Stomach (tissue), 9 donors: ENCODE data around the gene ZNF385D. TPM values are rescaled to one million over a fixed set of nuclear protein-coding genes. Genes with fewer than 3 reads are reported as not detected.

Source experiments
- DNase-seq, 2 donors: peaks; one replicate each; pipeline versions ENCODE4 v3.0.0 to v3.0.0-alpha.2; 2013 to 2019
- H3K27ac ChIP-seq, 5 donors: fragments of 200-600 bp in 4 of 5; sonication (generic) in 4 of 5; one replicate each; pipeline ENCODE4 v1.5.1; 2013 to 2019; ENCODE audit warnings: mild to moderate bottlenecking in 1 of 5, moderate library complexity in 1 of 5
- H3K27me3 ChIP-seq, 3 donors: fragments of 200-600 bp; sonication (generic); one replicate each; pipeline ENCODE4 v1.5.1; 2017 to 2019; ENCODE audit warnings: mixed run types in 1 of 3
- H3K36me3 ChIP-seq, 4 donors: fragments of 200-600 bp; sonication (generic); 1 replicate in 3 of 4; 2 replicates in 1 of 4; pipeline ENCODE4 v1.5.1; 2016 to 2019
- H3K4me1 ChIP-seq, 4 donors: fragments of 200-600 bp; sonication (generic); one replicate each; pipeline ENCODE4 v1.5.1; 2016 to 2019
- H3K4me3 ChIP-seq, 4 donors: fragments of 200-600 bp; sonication (generic) in 3 of 4; one replicate each; pipeline ENCODE4 v1.5.1; 2016 to 2019; ENCODE audit warnings: mild to moderate bottlenecking in 1 of 4
- H3K9me3 ChIP-seq, 4 donors: fragments of 200-600 bp; sonication (generic); one replicate each; pipeline ENCODE4 v1.5.1; 2016 to 2019
- CTCF ChIP-seq, 7 experiments: fragments of 450-650 bp in 4 of 7; fragments of 200-600 bp in 3 of 7; sonication (generic) in 3 of 7; IDR thresholded peaks; one replicate each; pipeline ENCODE4 v1.5.1; 2016 to 2019; ENCODE audit warnings: antibody characterized with exemption in 7 of 7, control low read depth in 2 of 7, mild to moderate bottlenecking in 1 of 7
- EP300 ChIP-seq: sonication (generic); formaldehyde crosslinking; IDR thresholded peaks from one replicate; pipeline ENCODE4 v1.6.1; 2017; ENCODE audit warnings: antibody characterized with exemption
- POLR2A ChIP-seq, 4 donors: fragments of 450-650 bp; IDR thresholded peaks; one replicate each; pipeline ENCODE4 v1.6.1; 2016; ENCODE audit warnings: antibody characterized with exemption in 4 of 4, control low read depth in 2 of 4, mild to moderate bottlenecking in 1 of 4, moderate library complexity in 1 of 4
- POLR2AphosphoS5 ChIP-seq, 3 donors: sonication (generic); formaldehyde crosslinking; IDR thresholded peaks; one replicate each; pipeline ENCODE4 v1.6.1; 2016; ENCODE audit warnings: antibody characterized with exemption in 3 of 3
- WGBS, 5 donors: extraction: QIAGEN DNeasy Blood & Tissue Kit in 3 of 5; methylation state at CpG; one replicate each; pipeline versions ENCODE4 v1.1.5 to v1.1.7; 2013 to 2018; 5-methylcytosine and 5-hydroxymethylcytosine counted together
- intact Hi-C: fragments of 100-400 bp; cut with DNase I; formaldehyde crosslinking; loops from one replicate; pipeline ENCODE4 v1.15.1; 2023; ENCODE audit warnings: low total_unique reads
- polyA plus RNA-seq, 3 donors: library from polyadenylated mRNA; stranded (reverse); fragments of 200-250 nt; gene quantifications; one replicate each; pipeline ENCODE4 v1.2.3, GENCODE V29; 2013
- total RNA-seq, 5 donors: library from RNA; depleted of rRNA; stranded (reverse); fragments of >200 nt; gene quantifications; one replicate each; pipeline versions ENCODE4 v1.1.0 to v1.2.3, GENCODE V29; 2014 to 2016
- donor health status: healthy with polysubstance abuse.
- donor health status: Bipolar disorder and iron deficiency.
- donor health status: healthy.

Gene ZNF385D
- total and polyA plus RNA-seq, 8 donors: 0.31 to 7.2 (median 0.98) TPM; not detected in 2

- TF ChIP-seq CTCF (IDR thresholded peaks at IDR 0.05): no peak
- TF ChIP-seq EP300: no peak
- TF ChIP-seq POLR2AphosphoS5 (IDR thresholded peaks at IDR 0.05): peak in 1 of 3 donors; percentile 18
- WGBS, 5 donors: 31 to 59% (median 38%) methylated on average over 8 of the region's 8 CpGs
Observed at GRCh38 chr3:21620511-21621155, 130.4 kb downstream of the ZNF385D start.

GRCh38 chr3:21618695-21619094 is 132.3 kb downstream of the ZNF385D start:
- peaks cover 0 to 18% (median 5%) of the 10 kb centered on the region in 4 donors for H3K4me1 ChIP-seq
- WGBS, 5 donors: 46 to 66% (median 62%) methylated on average over 2 of the region's 2 CpGs
- no peak overlapping the region for H3K4me3 ChIP-seq
- no peaks in the 10 kb centered on the region for H3K9me3 ChIP-seq
- intact Hi-C loops: no loop called here
- H3K27me3 ChIP-seq: no peaks in the 10 kb centered on the region
- DNase-seq: no peak
- TF ChIP-seq EP300 (no peak), POLR2AphosphoS5 (IDR thresholded peaks at IDR 0.05) (no peak), CTCF (IDR thresholded peaks at IDR 0.05) (no peak), POLR2A (IDR thresholded peaks at IDR 0.05) (no peak)
- H3K36me3 ChIP-seq: no peaks in the 10 kb centered on the region
- no peak overlapping the region for H3K27ac ChIP-seq

More at GRCh38 chr3:21620511-21621155, 130.4 kb downstream of the ZNF385D start:
- no peaks in the 10 kb centered on the region for H3K36me3 ChIP-seq
- peaks cover 0 to 18% (median 5%) of the 10 kb centered on the region in 4 donors for H3K4me1 ChIP-seq
- no peaks in the 10 kb centered on the region for H3K9me3 ChIP-seq
- peak overlapping the region in 2 of 4 donors; percentile 7 to 23 for H3K4me3 ChIP-seq
- intact Hi-C loops: no loop called here
- no peaks in the 10 kb centered on the region for H3K27me3 ChIP-seq
- H3K27ac ChIP-seq: peak overlapping the region in 2 of 5 donors; percentile 18 to 26
- peak in 1 of 2 donors; percentile 56 for DNase-seq

- Histone ChIP-seq H3K27ac (no peak overlapping the region), H3K27me3 (no peaks in the 10 kb centered on the region), H3K36me3 (no peaks in the 10 kb centered on the region), H3K9me3 (no peaks in the 10 kb centered on the region), H3K4me1 (no peaks in the 10 kb centered on the region), H3K4me3 (no peak overlapping the region)
- intact Hi-C loops: no loop called here
- DNase-seq: no peak
- 81 to 85% (median 82%) methylated on average over 3 of the region's 3 CpGs for WGBS, 5 donors
- no peak for TF ChIP-seq POLR2AphosphoS5 (IDR thresholded peaks at IDR 0.05)
- no peak for TF ChIP-seq EP300
- TF ChIP-seq POLR2A (IDR thresholded peaks at IDR 0.05): no peak
- TF ChIP-seq CTCF (IDR thresholded peaks at IDR 0.05): no peak
Observed at GRCh38 chr3:21613372-21614070, 137.5 kb downstream of the ZNF385D start.

GRCh38 chr3:21601178-21601577 is 149.8 kb downstream of the ZNF385D start:
- Histone ChIP-seq H3K4me3 (no peak overlapping the region), H3K27me3 (no peaks in the 10 kb centered on the region), H3K36me3 (no peaks in the 10 kb centered on the region), H3K4me1 (no peaks in the 10 kb centered on the region), H3K9me3 (no peaks in the 10 kb centered on the region), H3K27ac (no peak overlapping the region)
- 60 to 97% (median 90%) methylated on average over 1 of the region's 1 CpG for WGBS, 5 donors
- intact Hi-C loops: no loop called here
- TF ChIP-seq POLR2A (IDR thresholded peaks at IDR 0.05): no peak
- no peak for TF ChIP-seq CTCF (IDR thresholded peaks at IDR 0.05)
- TF ChIP-seq EP300: no peak
- no peak for TF ChIP-seq POLR2AphosphoS5 (IDR thresholded peaks at IDR 0.05)
- no peak for DNase-seq
